HG03066 (cell line): Measurements from ENCODE around the gene LINGO1.

ENCODE experiments used
- ATAC-seq: cut with Tn5 transposase; IDR thresholded peaks from one replicate; pipeline ENCODE4 v1.9.1; 2021; ENCODE audit warnings: low read depth; ENCODE audit not compliant: unreplicated experiment

Gene LINGO1, protein sequence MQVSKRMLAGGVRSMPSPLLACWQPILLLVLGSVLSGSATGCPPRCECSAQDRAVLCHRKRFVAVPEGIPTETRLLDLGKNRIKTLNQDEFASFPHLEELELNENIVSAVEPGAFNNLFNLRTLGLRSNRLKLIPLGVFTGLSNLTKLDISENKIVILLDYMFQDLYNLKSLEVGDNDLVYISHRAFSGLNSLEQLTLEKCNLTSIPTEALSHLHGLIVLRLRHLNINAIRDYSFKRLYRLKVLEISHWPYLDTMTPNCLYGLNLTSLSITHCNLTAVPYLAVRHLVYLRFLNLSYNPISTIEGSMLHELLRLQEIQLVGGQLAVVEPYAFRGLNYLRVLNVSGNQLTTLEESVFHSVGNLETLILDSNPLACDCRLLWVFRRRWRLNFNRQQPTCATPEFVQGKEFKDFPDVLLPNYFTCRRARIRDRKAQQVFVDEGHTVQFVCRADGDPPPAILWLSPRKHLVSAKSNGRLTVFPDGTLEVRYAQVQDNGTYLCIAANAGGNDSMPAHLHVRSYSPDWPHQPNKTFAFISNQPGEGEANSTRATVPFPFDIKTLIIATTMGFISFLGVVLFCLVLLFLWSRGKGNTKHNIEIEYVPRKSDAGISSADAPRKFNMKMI

DNA sequence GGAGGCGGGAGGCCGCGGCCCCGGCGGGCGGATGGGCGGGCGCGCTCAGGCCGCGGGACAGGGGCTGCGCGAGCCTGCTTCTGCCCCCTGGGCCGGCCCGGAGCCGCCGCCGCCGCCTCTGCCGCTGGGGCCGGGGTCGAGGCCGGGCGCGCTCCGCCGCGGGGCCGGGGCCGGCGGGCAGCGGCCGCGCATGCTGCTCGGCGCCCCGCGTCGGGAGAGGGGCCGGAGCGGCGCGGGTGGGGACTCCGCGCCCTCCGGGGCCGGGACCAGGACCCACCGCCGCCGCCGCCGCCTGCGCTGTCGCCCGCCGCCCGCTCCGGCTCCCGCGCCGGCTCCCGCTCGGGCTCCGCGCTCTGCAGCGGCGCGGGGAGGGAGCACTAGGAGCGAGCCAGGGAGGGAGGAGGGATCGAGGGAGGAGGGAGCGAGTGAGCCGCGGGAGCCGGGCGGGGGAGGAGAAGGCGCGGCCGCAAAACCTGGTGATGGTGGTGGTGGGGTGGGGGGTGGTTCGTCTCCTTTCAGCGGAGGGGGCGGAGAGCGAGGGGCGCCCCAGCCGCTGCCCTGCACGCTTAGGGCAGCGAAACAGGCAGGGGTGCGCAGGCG, at the start of gene LINGO1:
TSS of gene LINGO1 (minus strand) at position 379 of the 600 bp plus-strand sequence. CDS start 597 bp downstream, outside the sequence.
- ATAC-seq: no peak

DNA sequence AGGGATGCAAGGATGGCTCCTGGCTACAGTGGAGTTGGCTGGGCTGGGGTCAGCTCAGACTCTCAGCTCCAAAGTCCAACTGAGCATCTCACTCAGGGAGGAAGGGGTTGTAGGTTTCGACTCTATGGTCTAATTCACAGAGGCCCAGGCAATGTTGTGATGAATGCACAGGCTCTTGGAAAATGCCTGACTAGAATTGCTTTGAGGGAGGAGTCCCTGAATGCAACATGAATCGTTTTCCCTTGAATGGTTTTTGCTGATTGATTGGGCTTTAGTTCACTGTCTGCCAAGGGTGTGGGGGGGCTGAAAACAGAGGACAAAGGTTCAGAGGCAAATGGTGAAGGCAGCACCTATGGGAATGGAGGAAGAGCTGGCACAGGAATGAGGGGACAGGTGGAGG, 48.6 kb upstream of the LINGO1 start:
- ATAC-seq: no peak

DNA sequence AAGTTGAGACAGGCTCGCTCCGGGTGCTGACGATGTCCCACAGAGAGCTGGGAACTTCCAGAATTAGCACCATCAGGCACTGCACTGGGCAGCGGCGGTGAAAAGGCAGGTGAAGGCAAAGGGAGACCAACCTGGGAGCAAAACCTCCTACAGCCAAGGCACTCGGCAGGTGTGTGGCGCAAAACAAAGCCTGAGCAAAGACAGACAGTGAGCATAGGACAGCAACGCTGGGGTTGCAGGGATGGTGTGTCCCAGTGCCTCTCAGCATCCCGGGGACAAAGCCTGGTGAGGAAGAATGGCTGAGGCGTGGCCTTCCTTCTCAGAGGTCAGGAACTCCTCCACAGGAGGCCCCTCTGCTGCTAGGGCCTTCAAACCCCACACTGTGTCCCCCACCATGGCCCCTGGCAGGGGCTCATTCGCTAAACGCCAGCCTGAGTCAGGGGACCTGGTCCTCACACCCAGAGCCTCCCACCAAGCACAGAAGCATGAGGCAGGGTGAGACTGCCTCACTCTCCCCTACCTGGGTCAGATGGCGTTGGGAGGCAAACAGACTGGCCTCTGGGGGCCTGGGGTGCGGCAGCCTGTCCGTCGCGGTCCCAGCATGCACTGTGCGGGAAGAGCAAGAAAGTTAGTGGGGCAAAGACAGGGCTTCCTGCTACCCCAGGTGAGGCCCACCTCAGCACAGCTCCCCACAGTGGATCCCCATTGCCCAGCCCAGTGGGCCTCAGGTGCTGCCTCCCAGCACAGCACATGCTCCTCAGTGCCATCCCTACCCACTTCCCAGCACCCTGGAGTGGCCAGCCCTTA, 44.1 kb upstream of the LINGO1 start:
- ATAC-seq: no peak

DNA sequence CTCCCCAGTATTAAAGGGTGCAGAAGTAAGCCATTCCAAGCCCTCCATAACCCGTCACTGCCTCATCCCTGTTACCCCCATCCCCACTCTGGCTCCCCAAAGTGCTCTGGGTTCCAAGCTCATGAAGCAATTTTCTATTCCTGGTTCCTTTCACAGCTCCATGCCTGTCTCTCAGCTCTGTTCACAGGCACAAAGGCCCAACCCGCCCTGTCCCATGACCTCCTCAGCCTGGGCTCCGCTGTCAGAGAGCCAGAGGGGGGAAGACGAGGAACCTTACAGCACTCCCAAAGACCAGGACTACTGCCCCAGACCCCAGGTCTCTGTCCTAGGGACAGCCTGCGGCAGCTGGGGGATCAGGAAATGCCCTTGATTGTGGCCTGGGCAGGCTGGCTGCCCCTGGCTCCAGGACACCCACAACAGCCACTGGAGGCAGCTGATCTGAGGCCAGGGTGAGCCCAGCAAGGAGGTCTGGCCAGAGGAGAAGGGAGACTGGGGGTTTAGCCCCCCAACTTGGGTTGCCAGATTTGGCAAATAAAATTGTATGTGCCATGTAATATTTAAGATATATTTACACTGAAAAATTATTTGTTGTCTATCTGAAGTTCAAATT, 43.2 kb upstream of the LINGO1 start:
- ATAC-seq: no peak

DNA sequence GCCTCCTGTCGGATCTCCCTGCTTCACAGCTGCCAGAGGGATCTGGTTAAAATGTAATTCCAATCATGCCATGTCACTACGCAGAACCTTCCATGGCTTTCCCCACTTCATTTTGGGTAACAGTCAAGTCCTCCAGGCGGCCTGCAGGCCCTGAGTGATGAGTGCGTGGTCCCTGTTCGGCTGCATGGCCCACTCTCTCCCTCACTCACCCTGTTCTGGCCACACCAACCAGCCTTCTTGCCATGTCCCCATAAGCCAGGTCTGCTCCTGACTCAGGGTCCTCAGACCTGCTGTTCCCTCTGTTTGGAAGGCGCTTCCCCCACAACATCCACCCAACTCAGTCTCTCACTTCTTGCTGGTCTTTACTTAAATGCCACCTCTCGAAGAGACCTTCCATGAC, 41.6 kb upstream of the LINGO1 start:
- no peak for ATAC-seq

DNA sequence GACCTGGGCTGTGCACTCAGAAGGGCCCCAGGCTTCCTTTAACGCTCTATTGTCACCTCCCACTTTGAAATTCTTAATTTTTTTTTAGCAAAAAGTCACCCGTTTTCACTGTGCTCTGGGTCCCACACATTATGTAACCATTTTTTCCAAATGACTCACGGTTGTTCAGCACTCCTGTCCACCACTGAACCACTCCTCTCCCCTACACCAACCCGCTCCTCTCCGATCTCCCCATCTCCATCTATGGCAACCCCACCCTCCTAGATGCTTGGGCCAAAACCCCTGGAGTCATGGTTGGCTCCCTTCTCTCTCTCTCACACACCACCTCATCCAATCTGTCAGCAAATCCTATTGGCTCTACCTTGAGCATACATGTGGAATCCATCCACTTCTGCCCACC, 41.2 kb upstream of the LINGO1 start:
- ATAC-seq: no peak

DNA sequence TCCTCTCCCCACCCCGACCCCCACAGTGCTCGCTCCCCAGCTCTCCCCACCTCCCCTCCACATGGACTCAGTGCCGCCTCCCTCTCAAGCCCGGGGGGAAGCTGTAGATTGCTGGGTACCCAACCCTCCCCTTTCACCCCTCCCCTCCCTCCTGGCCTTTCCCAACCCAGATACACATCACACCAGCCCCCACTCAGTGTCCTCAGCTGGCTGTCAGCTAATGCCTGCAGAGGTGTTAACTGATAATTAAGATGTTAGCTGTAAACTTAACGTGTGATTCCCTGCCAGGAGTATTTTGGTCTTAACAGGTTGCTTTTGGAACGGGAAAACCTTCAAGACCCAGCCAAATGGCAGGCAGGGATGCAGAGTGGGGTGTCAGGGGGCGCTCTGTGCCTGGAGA, 39.4 kb upstream of the LINGO1 start:
- ATAC-seq: no peak

DNA sequence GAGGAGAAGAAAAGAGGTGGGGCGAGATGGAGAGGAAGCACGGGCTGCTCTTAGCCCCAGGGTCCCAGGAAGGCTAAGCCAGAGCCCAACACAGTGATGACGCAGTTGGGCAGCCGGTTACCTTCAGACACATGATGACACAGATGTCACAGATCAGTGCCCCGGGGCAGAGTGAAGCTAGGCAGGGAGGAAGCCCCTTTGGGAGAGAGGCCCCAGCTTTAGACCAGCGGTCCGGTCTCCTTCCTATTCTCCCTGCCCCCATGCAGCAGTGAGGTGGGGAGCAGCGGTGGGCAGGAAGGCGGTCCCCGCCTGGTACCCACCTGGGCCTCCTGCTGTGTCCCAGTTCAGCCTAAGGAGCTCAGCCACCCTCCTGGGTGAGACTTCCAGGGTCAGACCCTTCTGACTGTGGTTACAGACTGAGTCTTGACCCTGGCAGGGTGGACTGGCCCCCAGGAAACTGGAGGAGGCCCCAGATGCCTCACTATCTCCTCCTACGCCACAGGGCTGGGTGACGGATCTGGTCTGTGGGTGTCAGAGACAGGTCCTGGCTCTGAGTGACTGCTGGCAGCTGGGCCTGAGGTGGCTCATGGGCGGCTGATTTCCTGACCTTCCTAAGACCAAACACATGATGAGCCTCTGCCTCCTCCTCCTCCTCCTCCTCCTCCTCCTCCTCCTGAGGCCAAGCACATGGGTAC, 38.8 kb upstream of the LINGO1 start:
- ATAC-seq: no peak

DNA sequence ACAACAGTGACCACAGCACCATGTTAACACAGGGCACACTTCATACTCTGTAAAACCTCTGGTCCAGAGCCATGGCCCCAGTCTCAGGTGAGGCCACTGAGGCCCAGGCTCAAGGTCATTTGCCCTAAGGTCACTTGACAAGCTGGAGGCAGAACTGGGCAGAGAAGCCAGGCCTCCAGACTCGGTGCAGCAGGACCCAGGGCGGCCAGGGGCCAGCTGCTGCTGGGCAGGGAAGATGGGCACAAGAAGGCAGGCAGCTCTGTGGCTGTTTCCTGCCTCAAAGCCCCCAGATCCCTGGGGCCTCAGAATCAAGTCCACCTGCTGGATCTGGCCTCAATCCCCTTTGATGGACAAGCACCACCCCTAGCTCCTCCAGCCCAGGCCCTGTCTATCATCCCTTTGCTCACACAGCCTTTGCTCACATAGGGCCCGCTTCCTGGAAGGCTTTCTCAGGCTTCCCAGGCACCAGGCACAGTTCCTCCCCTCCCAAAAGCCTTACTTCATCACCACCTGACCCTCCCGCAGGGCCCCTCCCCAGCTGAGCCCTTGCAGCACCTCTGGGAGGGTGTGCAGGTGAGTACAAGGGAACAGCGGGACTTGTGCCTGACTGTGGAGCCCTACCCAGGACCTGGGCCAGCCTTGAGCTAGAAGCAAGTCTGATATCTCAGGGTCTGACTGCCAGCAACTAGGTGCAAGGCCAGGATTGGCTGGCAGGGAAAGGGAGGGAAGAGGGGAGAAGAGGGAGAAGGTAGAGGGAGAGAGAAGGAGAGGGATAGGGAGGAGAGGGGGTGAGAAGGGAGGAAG, 38.0 kb upstream of the LINGO1 start:
- no peak for ATAC-seq

DNA sequence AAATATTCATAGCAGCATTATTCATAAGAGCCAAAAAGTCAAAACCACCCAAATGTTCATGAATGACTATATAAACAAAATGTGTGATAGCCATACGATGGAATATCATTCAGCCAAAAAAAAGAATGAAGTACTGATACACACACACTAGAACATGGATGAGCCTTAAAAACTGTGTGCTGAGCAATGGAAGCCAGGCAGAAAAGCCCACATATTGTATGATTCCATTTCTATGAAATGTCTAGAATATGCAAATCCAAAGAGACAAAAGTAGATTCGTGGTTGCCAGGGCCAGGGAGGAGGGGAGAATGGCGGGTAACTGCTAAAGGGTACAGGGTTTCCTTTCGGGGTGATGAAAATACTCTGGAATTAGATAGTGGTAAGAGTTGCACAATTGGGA, 37.2 kb upstream of the LINGO1 start:
- ATAC-seq: no peak

DNA sequence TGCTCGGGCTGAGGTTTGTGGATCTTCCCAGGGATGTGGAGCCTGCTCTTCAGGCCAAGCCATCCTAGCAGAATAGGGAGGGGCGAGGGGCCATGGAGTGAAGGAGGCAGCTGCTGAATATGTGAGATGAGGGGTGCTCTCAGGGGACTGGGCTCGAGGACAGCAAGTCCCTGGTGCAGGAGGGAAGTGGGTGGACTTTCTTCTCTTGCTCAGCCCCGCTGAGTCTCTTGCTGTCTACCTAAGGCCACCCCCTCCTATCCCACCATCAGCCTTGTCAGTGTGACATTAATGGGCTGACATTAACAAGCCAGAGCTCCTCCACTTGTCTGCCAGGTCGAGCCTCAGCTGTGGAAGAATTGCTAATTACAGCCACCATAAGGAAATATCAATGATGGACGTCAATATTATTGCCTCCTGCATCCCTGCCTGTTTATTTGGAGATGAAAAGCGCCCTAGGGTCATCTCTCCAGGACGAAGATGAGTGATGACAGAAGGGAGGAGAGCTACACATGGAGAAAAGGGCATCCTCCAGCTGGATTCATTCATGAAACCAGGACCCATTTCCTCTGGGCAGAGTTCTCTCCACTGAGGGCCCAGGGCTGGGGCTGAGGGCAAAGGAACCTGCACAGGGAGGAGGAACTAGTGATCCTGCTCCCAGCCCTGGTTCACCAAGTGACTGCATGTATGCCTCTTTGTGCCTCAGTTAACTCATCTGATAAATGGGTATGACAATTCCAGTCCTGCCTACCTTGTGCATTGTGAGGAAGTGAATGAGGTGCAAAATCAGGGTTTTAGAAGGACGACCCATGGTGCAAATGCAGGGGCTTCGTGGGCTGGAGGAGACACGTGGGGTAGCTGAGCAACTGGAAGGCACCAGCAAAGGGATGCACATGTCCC, 34.9 kb upstream of the LINGO1 start:
- ATAC-seq: no peak

DNA sequence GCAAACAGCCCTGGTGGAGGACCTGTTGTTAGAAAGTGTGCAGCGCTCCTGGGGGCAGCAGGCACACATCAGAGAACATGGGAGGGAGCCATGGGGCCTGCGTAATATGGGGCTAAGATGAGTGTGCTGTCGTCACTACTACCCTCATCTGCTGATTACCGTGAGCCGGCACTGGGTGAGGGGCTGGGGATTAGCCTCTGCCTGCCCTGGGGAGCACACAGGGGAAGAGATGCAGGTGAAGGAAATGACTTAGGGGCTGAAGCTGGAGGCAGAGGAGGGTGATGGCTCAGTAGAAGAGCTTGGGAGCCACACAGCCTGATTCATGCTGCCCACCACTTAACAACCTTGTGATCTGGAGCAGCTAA, 33.6 kb upstream of the LINGO1 start:
- no peak for ATAC-seq

DNA sequence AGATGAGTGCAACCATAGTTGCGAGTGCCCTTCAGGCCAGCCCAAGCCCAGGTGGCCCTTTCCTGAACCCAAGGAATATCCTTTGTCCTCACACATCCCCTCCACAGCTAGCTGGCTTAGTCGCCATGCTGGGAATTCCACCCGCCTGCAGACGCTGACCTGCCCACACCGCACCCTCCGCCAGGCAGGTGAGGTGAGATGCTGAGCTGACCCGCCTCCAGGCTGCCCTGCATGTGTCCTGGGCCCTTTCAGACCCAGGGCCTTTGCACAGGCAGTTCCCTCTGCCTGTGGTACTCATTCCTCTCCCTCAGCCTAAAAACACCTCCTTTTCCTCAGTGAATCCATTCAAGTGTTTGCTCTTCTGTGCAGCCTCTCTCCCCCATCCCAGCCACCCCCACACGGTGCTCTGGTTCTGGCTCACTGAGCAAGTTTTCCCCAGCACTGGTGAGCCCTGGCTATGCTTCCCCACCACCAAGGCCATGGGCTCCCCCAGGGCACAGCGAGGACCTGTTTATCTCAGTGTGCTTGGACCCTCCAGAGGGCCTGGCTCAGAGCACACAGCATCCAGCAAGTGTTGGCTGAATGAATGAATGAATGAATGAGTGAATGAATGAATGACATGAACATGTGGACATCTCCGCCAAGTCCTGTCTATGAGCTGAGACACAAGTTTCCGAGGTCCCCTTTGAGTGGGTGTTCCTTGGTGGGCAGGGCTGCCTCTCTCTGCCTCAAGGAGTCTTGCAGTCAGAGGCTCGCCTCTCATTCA, 33.0 kb upstream of the LINGO1 start:
- ATAC-seq: no peak

DNA sequence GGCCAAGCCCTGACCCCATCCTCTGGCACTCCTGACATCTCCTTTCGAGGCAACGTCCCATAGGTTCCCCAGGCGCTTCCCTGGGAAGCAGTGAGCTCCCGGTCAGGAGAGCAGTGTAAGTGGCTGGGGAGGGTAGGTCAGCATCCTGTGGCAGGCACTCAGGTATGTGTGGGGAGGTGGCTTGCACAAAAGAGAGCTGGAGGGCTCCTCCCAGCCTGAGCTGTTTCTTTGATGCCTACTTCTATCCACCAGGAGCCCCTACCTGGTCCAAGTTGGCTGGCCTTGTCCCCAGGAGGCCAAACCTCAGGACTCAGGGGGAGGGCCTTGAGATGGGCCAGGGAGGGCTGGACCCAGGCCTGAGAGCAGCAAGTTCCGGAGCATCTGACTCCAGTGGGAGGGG, 31.7 kb upstream of the LINGO1 start:
- ATAC-seq: no peak

DNA sequence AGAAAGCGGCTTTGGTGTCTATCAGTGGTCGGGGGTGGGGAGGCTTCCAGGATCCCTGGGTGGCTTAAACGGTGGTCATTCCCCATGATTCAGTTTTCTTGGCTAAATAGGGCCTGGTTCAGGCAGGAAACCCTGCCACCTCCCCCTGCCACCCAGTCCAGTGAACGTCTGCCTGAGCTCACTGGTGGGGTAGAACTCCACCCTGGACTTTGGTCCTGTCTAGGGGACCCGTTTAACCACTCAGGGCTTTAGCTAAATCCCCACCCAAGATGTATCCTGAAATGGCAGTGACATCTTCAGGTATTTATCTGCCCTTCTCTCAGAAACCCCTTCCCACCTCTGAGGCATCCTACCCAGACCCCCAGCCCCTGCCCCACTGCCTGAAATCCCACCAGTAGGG, 30.5 kb upstream of the LINGO1 start:
- no peak for ATAC-seq

DNA sequence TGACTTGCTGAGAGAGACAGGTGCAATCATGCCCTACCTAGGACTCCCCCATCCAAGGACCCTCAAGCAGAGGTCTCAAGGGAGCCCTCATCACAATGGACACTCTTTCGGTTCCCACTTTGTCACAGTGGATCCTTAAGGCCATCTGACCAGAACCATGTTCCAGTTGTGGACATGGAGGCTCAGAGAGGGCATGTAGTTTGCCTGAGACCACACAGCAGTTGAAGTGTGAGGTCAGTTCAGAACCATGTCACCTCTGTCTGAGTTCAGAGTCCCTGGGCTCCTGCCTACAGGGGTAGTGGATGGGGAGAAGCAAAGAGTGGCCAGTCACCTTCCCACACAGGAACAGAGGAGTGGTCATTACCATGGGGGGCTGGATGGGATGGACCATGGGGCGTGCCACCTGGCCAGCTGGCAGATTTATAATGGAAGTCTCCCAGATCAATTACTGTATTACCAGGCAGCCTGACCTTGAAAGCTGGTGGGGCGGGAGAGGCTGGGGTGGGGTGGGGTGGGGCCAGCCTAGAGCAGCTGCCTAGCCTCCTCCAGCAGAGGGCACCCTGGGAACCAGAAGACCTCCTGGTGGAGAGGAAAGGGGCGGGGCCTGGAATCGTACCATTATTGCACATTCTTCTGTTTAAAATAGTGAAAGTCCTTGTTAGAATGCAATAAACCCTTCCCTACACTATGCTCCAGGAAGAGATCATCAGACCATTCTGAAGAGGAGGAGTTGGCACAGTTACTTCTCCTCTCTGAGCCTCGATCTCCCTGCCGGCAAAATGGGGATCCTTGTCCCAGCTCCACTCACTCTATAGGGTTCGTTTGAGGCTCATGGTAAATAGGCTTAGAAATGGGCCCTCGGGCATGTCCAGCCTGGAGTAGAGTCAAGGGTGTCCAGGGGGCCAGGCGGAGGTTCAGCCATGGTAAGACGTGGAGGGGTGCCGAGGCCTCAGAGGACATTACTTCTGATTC, 26.9 kb upstream of the LINGO1 start:
- no peak for ATAC-seq
